HepG2 (cell line): ENCODE data around the gene CACNA2D3. TPM values are rescaled to one million over a fixed set of nuclear protein-coding genes. Genes with fewer than 3 reads are reported as not detected.

Experiments
- ETV5 ChIP-seq: IDR thresholded peaks from 2 replicates; pipeline ENCODE4 v1.6.1; 2018; ENCODE audit warnings: missing biosample characterization, missing genetic modification reagents, inconsistent platforms, borderline replicate concordance
- KLF16 ChIP-seq, 2 experiments: sonication (generic) in 1 of 2; formaldehyde crosslinking in 1 of 2; IDR thresholded peaks; 2 replicates each; pipeline versions ENCODE4 v1.6.1 to v1.8.0; 2016 to 2023; ENCODE audit warnings: missing genetic modification reagents in 2 of 2, missing compliant biosample characterization in 1 of 2
- MIER2 ChIP-seq: IDR thresholded peaks from 2 replicates; pipeline ENCODE4 v1.6.1; 2016; ENCODE audit warnings: missing biosample characterization, missing genetic modification reagents
- SOX13 ChIP-seq, 3 experiments: fragments of 450-650 bp in 1 of 3; sonication (generic) in 1 of 3; formaldehyde crosslinking in 1 of 3; IDR thresholded peaks in 2 of 3; conservative IDR thresholded peaks in 1 of 3; 2 replicates each; pipeline versions ENCODE4 v1.5.0 to v1.6.1; 2016 to 2020; ENCODE audit warnings: antibody characterized with exemption in 1 of 3, mild to moderate bottlenecking in 1 of 3, missing compliant biosample characterization in 1 of 3, missing genetic modification reagents in 1 of 3, moderate library complexity in 1 of 3
- ZBTB38 ChIP-seq: sonication (generic); formaldehyde crosslinking; IDR thresholded peaks from 2 replicates; pipeline ENCODE4 v1.5.1; 2020; ENCODE audit warnings: mild to moderate bottlenecking, missing genetic modification reagents
- ZMYM2 ChIP-seq: sonication (generic); formaldehyde crosslinking; IDR thresholded peaks from 2 replicates; pipeline ENCODE4 v1.8.0; 2022; ENCODE audit warnings: mild to moderate bottlenecking, missing genetic modification reagents
- ZNF431 ChIP-seq: sonication (generic); formaldehyde crosslinking; IDR thresholded peaks from 2 replicates; pipeline ENCODE4 v1.9.0; 2022; ENCODE audit warnings: missing genetic modification reagents, low read depth, mild to moderate bottlenecking, borderline replicate concordance
- ZNF567 ChIP-seq: sonication (generic); formaldehyde crosslinking; IDR thresholded peaks from 2 replicates; pipeline ENCODE4 v1.8.1; 2023; ENCODE audit warnings: mild to moderate bottlenecking, missing genetic modification reagents, borderline replicate concordance
- ZNF598 ChIP-seq: sonication (generic); formaldehyde crosslinking; IDR thresholded peaks from 2 replicates; pipeline ENCODE4 v1.5.1; 2020; ENCODE audit warnings: mild to moderate bottlenecking, missing genetic modification reagents, borderline replicate concordance
- ZNF703 ChIP-seq: sonication (generic); formaldehyde crosslinking; IDR thresholded peaks from 2 replicates; pipeline ENCODE4 v1.5.1; 2020; ENCODE audit warnings: missing genetic modification reagents, mild to moderate bottlenecking, moderate library complexity, borderline replicate concordance
- ZNF749 ChIP-seq: sonication (generic); formaldehyde crosslinking; IDR thresholded peaks from 2 replicates; pipeline ENCODE4 v1.8.0; 2022; ENCODE audit warnings: mild to moderate bottlenecking, missing genetic modification reagents, moderate library complexity, borderline replicate concordance
- ZNF782 ChIP-seq: sonication (generic); formaldehyde crosslinking; IDR thresholded peaks from 2 replicates; pipeline ENCODE4 v1.4.0; 2020; ENCODE audit warnings: missing genetic modification reagents, mild to moderate bottlenecking, borderline replicate concordance
- polyA plus RNA-seq, 8 experiments: library from polyadenylated mRNA; depleted of rRNA in 3 of 8; stranded (reverse) in 7 of 8; unstranded in 1 of 8; fragments of >200 nt; fragmentation: Illumina TruSeq in 4 of 8; extraction: Trizol in 4 of 8; gene quantifications; 2 replicates each; pipeline versions ENCODE4 v1.2.1 to v1.2.3, GENCODE V29; 2011 to 2016; ENCODE audit warnings: low read depth in 4 of 8, missing spikeins in 1 of 8, mixed read lengths in 1 of 8; ENCODE audit not compliant: insufficient read depth in 1 of 8
- total RNA-seq, 5 experiments: library from RNA; depleted of rRNA; stranded (reverse); fragments of >200 nt; fragmentation: Illumina TruSeq; extraction: Trizol; gene quantifications; 2 replicates each; pipeline ENCODE4 v1.2.3, GENCODE V29; 2016; ENCODE audit warnings: low read depth in 1 of 5
- TF ChIP-seq, protein P1 (sequence below): sonication (generic); formaldehyde crosslinking; IDR thresholded peaks from 2 replicates; pipeline ENCODE4 v1.8.1; 2023; ENCODE audit warnings: missing genetic modification reagents, inconsistent platforms, borderline replicate concordance
- TF ChIP-seq, protein P2 (sequence below): sonication (generic); formaldehyde crosslinking; IDR thresholded peaks from 2 replicates; pipeline ENCODE4 v1.9.0; 2021; ENCODE audit warnings: missing genetic modification reagents, borderline replicate concordance
- TF ChIP-seq, protein P3 (sequence below): IDR thresholded peaks from 2 replicates; pipeline ENCODE4 v1.6.1; 2016
- TF ChIP-seq, protein P4 (sequence below): sonication (generic); formaldehyde crosslinking; IDR thresholded peaks from 2 replicates; pipeline ENCODE4 v1.4.0; 2020; ENCODE audit warnings: missing genetic modification reagents, mild to moderate bottlenecking, borderline replicate concordance
- TF ChIP-seq, protein P5 (sequence below): sonication (generic); formaldehyde crosslinking; IDR thresholded peaks from 2 replicates; pipeline ENCODE4 v1.4.0; 2020; ENCODE audit warnings: missing genetic modification reagents

The CACNA2D3 gene
- total and polyA plus RNA-seq, 2 of the 13 experiments (the other 11 are each of a cell fraction or from before 2014, with no cell fraction given): not detected

DNA sequence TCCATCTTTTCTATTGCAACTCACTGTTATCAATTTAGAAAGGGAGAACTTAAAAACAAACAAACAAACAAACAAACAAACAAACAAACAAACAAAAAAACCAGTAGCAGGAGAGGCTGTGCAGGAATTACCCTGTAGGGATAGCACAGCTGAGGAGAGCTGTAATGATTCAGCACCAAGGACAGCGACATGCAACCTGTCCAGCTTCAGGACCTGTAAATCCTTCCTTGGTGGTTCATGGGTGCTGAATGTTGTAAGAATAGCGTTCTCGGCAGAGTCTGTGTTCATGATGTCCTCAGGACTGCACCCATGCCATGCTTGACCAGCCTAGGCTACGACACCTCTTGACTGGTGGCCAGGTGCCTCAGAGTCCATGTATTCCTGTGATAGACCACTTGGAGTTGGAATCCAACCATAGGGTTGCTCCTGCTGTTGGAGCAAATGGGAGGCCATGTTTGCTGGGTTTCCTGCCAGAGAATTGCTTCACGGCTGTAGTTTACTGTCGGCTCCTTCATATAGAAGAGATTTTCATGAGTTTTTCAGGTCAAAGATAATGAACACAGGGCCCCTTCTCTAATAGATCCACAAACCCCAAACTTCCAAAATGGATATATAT, 65.9 kb downstream of the CACNA2D3 start (continued):
- TF ChIP-seq, protein P1, sequence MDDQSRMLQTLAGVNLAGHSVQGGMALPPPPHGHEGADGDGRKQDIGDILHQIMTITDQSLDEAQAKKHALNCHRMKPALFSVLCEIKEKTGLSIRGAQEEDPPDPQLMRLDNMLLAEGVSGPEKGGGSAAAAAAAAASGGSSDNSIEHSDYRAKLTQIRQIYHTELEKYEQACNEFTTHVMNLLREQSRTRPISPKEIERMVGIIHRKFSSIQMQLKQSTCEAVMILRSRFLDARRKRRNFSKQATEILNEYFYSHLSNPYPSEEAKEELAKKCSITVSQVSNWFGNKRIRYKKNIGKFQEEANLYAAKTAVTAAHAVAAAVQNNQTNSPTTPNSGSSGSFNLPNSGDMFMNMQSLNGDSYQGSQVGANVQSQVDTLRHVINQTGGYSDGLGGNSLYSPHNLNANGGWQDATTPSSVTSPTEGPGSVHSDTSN (CRISPR knock-in tag): no peak
- TF ChIP-seq ZNF703 (CRISPR knock-in tag) (no peak), ZNF567 (CRISPR knock-in tag) (no peak), ZNF782 (CRISPR knock-in tag) (no peak), ETV5 (CRISPR knock-in tag) (peak; percentile 20; the same call in 1 of the 2 replicates), ZMYM2 (CRISPR knock-in tag) (no peak), ZNF431 (peak; percentile 44; the same call in 1 of the 2 replicates), MIER2 (CRISPR knock-in tag) (peak; percentile 98), ZNF749 (CRISPR knock-in tag) (0 out of 2 replicates have a peak, but pooled peaks have one; percentile 34), ZNF598 (CRISPR knock-in tag) (no peak), KLF16 (CRISPR knock-in tag; IDR thresholded peaks at IDR 0.05) (peak in 1 of 2 experiments; percentile 78; a peak in 1 of 4 replicates), ZBTB38 (CRISPR knock-in tag) (no peak), SOX13 (IDR thresholded peaks at IDR 0.05) (no peak), SOX13 (CRISPR knock-in tag; conservative IDR thresholded peaks at IDR 0.05 in 1 of 2, IDR thresholded peaks at IDR 0.05 in 1 of 2) (0 out of 4 replicates have a peak, but pooled peaks of 1 of the 2 experiments have one; percentile 11)
- TF ChIP-seq, protein P2, sequence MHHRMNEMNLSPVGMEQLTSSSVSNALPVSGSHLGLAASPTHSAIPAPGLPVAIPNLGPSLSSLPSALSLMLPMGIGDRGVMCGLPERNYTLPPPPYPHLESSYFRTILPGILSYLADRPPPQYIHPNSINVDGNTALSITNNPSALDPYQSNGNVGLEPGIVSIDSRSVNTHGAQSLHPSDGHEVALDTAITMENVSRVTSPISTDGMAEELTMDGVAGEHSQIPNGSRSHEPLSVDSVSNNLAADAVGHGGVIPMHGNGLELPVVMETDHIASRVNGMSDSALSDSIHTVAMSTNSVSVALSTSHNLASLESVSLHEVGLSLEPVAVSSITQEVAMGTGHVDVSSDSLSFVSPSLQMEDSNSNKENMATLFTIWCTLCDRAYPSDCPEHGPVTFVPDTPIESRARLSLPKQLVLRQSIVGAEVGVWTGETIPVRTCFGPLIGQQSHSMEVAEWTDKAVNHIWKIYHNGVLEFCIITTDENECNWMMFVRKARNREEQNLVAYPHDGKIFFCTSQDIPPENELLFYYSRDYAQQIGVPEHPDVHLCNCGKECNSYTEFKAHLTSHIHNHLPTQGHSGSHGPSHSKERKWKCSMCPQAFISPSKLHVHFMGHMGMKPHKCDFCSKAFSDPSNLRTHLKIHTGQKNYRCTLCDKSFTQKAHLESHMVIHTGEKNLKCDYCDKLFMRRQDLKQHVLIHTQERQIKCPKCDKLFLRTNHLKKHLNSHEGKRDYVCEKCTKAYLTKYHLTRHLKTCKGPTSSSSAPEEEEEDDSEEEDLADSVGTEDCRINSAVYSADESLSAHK: 0 out of 2 replicates have a peak, but pooled peaks have one; percentile 42
- TF ChIP-seq, protein P3, sequence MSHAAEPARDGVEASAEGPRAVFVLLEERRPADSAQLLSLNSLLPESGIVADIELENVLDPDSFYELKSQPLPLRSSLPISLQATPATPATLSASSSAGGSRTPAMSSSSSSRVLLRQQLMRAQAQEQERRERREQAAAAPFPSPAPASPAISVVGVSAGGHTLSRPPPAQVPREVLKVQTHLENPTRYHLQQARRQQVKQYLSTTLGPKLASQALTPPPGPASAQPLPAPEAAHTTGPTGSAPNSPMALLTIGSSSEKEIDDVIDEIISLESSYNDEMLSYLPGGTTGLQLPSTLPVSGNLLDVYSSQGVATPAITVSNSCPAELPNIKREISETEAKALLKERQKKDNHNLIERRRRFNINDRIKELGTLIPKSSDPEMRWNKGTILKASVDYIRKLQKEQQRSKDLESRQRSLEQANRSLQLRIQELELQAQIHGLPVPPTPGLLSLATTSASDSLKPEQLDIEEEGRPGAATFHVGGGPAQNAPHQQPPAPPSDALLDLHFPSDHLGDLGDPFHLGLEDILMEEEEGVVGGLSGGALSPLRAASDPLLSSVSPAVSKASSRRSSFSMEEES (CRISPR knock-in tag): peak; percentile 75; the same call in 1 of the 2 replicates
- TF ChIP-seq, protein P4, sequence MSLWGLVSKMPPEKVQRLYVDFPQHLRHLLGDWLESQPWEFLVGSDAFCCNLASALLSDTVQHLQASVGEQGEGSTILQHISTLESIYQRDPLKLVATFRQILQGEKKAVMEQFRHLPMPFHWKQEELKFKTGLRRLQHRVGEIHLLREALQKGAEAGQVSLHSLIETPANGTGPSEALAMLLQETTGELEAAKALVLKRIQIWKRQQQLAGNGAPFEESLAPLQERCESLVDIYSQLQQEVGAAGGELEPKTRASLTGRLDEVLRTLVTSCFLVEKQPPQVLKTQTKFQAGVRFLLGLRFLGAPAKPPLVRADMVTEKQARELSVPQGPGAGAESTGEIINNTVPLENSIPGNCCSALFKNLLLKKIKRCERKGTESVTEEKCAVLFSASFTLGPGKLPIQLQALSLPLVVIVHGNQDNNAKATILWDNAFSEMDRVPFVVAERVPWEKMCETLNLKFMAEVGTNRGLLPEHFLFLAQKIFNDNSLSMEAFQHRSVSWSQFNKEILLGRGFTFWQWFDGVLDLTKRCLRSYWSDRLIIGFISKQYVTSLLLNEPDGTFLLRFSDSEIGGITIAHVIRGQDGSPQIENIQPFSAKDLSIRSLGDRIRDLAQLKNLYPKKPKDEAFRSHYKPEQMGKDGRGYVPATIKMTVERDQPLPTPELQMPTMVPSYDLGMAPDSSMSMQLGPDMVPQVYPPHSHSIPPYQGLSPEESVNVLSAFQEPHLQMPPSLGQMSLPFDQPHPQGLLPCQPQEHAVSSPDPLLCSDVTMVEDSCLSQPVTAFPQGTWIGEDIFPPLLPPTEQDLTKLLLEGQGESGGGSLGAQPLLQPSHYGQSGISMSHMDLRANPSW (CRISPR knock-in tag): no peak
- TF ChIP-seq, protein P5, sequence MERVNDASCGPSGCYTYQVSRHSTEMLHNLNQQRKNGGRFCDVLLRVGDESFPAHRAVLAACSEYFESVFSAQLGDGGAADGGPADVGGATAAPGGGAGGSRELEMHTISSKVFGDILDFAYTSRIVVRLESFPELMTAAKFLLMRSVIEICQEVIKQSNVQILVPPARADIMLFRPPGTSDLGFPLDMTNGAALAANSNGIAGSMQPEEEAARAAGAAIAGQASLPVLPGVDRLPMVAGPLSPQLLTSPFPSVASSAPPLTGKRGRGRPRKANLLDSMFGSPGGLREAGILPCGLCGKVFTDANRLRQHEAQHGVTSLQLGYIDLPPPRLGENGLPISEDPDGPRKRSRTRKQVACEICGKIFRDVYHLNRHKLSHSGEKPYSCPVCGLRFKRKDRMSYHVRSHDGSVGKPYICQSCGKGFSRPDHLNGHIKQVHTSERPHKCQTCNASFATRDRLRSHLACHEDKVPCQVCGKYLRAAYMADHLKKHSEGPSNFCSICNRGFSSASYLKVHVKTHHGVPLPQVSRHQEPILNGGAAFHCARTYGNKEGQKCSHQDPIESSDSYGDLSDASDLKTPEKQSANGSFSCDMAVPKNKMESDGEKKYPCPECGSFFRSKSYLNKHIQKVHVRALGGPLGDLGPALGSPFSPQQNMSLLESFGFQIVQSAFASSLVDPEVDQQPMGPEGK (CRISPR knock-in tag): no peak
